ENCODE data around the gene TRPM7.

TRPM7 gene

GRCh38 chr15:50712018-50712417 lies 25.4 kb upstream of the TRPM7 start:
- Histone ChIP-seq H3K27ac (no peak overlapping the region), H3K36me3 (peaks cover 2% of the 10 kb centered on the region; the same call in 1 of the 2 replicates), H3K27me3 (ENCODE audit: insufficient read depth, low read depth, severe bottlenecking) (no peaks in the 10 kb centered on the region), H3K4me3 (ENCODE audit: low read depth, low read length) (no peak overlapping the region), H3K9me3 (ENCODE audit: severe bottlenecking) (no peaks in the 10 kb centered on the region)
- no peak for DNase-seq
- TF ChIP-seq CTCF (IDR thresholded peaks at IDR 0.05; ENCODE audit: low read depth, low read length) = no peak

GRCh38 chr15:50710585-50710984 lies 24.0 kb upstream of the TRPM7 start:
- no peak for DNase-seq
- no peak for TF ChIP-seq CTCF (IDR thresholded peaks at IDR 0.05; ENCODE audit: low read depth, low read length)
- H3K9me3 ChIP-seq (ENCODE audit: severe bottlenecking) = no peaks in the 10 kb centered on the region
- no peaks in the 10 kb centered on the region for H3K27me3 ChIP-seq (ENCODE audit: insufficient read depth, low read depth, severe bottlenecking)
- peaks cover 2% of the 10 kb centered on the region; the same call in 1 of the 2 replicates for H3K36me3 ChIP-seq
- no peak overlapping the region for H3K4me3 ChIP-seq (ENCODE audit: low read depth, low read length)
- H3K27ac ChIP-seq = no peak overlapping the region

- H3K9me3 ChIP-seq (ENCODE audit: severe bottlenecking) = no peaks in the 10 kb centered on the region
- no peak overlapping the region for H3K27ac ChIP-seq
- DNase-seq = no peak
- no peaks in the 10 kb centered on the region for H3K27me3 ChIP-seq (ENCODE audit: insufficient read depth, low read depth, severe bottlenecking)
- peaks cover 2% of the 10 kb centered on the region; the same call in 1 of the 2 replicates for H3K36me3 ChIP-seq
- TF ChIP-seq CTCF (IDR thresholded peaks at IDR 0.05; ENCODE audit: low read depth, low read length) = no peak
- no peak overlapping the region for H3K4me3 ChIP-seq (ENCODE audit: low read depth, low read length)
Measured at GRCh38 chr15:50707878-50708427, 21.4 kb upstream of the TRPM7 start.

- no peak for TF ChIP-seq CTCF (IDR thresholded peaks at IDR 0.05; ENCODE audit: low read depth, low read length)
- Histone ChIP-seq H3K27me3 (ENCODE audit: insufficient read depth, low read depth, severe bottlenecking) (no peaks in the 10 kb centered on the region), H3K4me3 (ENCODE audit: low read depth, low read length) (no peak overlapping the region), H3K27ac (no peak overlapping the region), H3K36me3 (peaks cover under 1% of the 10 kb centered on the region; the same call in 1 of the 2 replicates), H3K9me3 (ENCODE audit: severe bottlenecking) (no peaks in the 10 kb centered on the region)
- DNase-seq = no peak
Measured at GRCh38 chr15:50702762-50703334, 16.3 kb upstream of the TRPM7 start.

GRCh38 chr15:50698101-50698500 lies 11.5 kb upstream of the TRPM7 start:
- no peaks in the 10 kb centered on the region for H3K9me3 ChIP-seq (ENCODE audit: severe bottlenecking)
- no peak overlapping the region for H3K27ac ChIP-seq
- H3K4me3 ChIP-seq (ENCODE audit: low read depth, low read length) = no peak overlapping the region
- no peaks in the 10 kb centered on the region for H3K36me3 ChIP-seq
- no peaks in the 10 kb centered on the region for H3K27me3 ChIP-seq (ENCODE audit: insufficient read depth, low read depth, severe bottlenecking)
- no peak for TF ChIP-seq CTCF (IDR thresholded peaks at IDR 0.05; ENCODE audit: low read depth, low read length)
- DNase-seq = no peak

Data from WERI-Rb-1 (cell line).